ENCODE measurements around the gene GAL3ST3.
"Not testable (repeated sequence)": the region's sequence is repeated elsewhere in the genome, so short reads cannot be mapped to it uniquely, and the experiment has no call there.

GAL3ST3 gene

DNA sequence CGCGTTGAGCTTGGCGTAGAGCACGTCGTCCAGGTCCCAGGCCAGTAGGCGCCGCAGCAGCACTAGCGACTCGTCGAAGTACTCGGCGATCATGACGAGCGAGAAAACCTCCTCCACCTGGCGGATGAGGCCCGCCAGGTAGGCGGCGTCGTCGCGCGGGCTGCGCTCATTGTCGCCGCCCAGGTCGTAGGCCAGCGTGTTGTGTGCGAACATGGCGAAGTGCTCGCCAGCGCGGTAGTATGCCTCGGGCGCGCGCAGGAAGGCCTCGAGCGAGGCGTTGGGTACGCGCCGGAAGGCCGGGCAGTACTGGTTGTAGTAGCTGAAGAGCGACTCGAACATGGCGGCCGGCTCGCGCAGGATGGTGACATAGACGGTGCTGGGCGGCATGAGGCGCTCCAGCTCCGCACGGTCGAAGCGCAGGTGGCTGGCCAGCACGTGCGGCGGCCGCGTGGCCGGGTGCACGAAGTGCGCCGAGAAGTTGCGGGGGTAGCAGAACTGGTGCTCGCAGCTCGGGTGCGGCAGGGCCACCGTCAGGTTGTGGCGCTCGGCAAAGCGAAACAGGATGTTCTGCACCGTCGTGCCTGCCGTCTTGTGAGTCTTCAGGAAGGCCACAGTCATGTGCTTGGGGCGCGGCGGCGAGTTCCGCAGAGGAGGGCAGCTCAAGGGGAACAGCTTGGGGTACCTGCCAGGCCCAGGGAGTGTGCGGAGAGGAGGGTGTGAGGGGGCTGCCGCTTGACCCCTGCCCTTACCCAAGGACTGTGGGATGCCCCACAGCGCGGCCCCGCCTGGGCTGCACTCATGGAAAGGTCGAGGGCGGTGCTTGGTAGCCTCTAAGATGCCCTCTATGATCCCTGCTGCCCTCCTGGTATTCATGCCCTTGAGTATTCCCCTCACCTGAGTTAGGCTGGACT is 5.7 kb downstream of the GAL3ST3 start:
- DNase-seq, result no peak

- no peak for DNase-seq
Measured at GRCh38 chr11:66042227-66042995, 6.5 kb downstream of the GAL3ST3 start.

- no peak for DNase-seq
Measured at GRCh38 chr11:66039765-66040164, 9.2 kb downstream of the GAL3ST3 start.

- no peak for DNase-seq
Measured at GRCh38 chr11:66037327-66037726, 11.6 kb downstream of the GAL3ST3 start.

GRCh38 chr11:66036334-66036710 is 12.6 kb downstream of the GAL3ST3 start:
- no peak for DNase-seq

GRCh38 chr11:66035653-66036333 is 13.2 kb downstream of the GAL3ST3 start:
- DNase-seq, result no peak

DNA sequence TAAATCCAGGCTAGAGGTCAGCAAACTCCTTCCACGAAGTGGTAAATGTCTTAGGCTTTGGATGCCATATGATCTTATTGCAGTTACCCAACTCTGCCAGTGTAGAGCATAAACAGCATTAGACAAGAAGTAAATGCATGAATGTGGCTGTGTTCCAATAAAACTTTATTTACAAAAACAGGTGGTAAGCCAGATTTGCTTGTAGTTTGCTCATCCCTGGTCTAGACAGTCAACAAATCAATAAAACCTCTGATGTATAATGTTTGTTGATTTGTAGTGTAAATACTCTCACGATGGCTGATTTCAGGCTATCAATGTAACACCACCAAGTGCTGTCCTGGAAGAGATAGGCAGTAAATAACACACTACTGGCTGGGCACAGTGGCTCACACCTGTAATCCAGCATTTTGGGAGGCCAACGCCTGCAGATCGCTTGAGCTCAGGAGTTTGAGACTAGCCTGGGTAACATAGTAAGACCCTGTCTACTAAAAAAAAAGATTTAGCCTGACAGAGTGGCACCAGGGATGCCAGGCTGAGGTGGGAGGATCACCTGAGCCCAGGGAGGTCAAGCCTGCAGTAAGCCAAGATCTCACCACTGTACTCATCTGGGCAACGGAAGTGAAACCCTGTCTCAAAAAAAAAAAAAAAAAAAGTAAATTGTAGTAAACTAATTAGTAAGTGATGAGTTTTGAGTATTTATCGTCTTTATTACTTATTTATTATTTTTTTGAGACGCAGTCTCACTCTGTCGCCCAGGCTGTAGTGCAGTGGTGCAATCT is 15.8 kb downstream of the GAL3ST3 start:
- no peak for DNase-seq

- DNase-seq, result no peak
Measured at GRCh38 chr11:66026017-66026529, 22.9 kb downstream of the GAL3ST3 start, which contains the start of gene CATSPER1. CATSPER1 (minus strand) TSS chr11:66026479; CDS start chr11:66026379, 100 bp downstream.

GRCh38 chr11:66023186-66023440 is 25.8 kb downstream of the GAL3ST3 start:
- not testable (repeated sequence) for DNase-seq

DNA sequence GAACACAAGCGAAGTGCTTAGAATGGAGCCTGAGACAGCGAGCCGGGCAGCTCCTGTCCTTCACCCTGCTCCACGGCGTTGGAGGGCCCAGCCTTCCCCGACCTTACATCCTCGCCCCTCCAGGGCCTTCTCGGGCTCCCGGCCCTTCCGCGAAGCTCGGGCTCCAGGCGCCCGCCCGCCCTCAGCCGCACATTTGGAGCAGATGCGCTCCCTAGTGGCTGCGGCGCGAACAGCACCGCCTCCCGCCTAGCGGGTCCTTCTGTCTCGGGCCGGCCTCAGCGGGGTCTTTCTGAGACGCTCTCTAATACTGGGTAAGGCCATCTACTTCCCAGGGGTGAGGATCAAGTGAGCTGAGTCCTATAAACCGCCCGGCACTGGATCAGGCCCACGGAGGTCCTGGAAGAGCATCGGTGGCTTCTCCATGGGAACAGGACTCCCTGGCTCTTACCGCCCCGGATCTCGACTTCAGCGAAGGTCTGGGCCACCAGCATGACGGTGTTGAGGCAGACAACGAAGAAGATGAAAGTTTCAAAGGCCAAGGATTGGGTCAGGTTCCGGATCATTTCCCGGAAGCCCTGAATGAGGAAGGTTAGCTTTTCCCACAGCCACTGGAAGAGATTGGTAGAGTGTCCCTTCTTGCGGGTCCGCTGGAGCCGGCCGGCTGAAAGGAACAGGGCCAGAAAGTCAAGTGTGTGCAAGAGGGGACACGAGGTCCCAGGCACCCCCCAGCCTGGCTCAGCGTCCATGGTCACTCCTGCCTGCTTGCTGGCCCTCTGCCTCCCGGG is 26.4 kb downstream of the GAL3ST3 start:
- peak; percentile 67 for DNase-seq

GRCh38 chr11:66020618-66021357 is 28.2 kb downstream of the GAL3ST3 start:
- DNase-seq, result peak; percentile 70

DNA sequence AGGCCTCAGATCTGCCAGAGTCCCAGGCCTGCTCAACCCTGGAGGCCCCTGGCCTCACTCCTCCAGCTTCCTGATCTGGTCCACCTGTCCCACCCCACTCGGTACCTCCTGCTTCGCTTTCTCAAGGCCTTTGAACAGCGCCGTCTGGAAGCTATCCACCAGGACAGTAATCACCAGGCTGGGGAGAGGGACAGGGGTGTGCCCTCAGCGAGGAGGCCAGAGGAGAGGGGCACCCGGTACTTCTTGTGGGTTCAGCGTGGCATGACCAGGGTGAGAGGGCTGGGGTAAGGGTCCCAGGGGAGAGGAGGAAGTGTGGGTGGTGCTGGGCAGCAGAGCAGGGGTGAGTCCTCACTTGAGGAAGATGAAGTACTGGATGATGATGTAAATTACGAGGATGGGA is 28.7 kb downstream of the GAL3ST3 start:
- no peak for DNase-seq

DNA sequence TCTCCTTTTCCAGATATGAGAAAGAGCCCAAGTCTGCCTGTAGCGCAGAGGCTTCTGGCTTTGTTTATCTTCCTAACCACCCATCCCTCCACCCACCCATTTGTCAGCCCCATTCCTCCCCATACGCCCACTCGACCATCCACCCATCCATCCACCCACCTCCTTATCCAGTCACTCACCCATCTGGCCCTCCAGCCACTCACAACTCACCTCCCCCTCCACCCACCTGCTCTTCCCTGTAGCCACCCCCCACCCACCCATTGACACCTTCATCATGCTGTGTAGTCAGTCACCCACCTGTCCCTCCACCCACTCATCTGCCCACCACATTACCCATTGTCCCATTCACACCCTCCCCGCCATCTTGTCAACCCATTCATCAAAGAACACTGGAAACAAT is 31.6 kb downstream of the GAL3ST3 start:
- no peak for DNase-seq

- DNase-seq, result no peak
Measured at GRCh38 chr11:66016793-66017177, 32.2 kb downstream of the GAL3ST3 start.

DNA sequence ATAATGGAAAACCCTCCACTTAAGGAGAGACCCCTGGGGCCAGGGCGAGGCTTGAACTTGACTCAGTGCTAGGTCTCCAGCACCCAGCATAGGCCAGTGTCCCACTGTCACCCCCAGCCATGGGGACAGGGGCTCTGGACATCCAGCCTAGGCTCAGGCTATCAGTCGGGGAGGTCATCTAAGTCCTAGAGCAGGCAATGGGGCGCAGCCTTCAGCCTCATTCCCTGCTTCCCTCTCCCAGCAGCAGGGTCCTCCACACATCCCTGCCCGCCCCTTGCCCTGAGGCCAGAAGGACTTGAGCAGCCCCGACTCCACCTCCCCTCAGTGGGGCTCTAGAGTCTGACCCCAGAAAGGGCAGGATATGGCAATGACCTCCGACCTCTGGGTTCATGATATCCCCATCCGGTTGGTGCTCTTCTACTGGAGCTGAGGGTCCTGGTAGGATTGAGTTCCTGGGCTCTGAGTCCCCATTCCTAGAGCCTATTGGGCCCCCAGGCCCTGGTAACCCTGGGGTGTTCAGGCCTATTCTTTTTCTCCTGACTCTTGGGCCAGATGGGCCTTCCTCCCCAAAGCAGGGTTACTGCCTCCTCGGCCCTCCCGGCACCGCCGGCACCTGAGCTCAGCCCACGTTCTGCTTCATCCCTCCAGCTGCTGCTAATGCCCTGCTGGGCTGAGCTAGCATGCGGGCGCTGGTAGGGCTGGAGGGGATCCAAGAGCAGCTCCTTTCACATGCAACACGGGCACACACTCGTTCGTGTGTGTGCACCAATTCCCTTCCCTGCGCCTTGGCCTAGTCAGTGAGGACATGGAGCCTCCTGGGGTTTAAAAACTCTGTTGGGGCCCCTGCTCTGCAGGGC is 32.8 kb downstream of the GAL3ST3 start:
- DNase-seq, result no peak

DNA sequence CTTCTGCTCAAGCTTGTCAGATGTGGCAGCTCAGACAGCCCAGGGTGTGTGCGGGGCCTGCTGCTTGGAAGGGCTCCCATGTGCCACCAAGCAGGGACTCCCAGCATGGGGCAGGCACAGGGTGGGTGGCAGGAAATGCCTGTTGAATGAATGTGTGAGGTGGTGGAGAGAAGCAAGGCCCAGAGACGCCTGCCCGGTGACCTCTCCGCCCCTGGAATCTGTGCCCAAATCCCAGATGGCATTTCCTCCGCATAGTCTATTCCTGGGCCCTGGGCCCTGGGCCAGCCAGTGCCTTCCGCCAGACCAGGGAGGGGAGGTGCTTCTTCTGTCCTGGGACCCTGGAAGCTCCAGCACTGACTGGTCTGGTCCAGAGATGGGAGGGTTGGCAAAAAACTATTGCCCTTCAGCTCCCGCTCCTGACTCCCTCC is 33.5 kb downstream of the GAL3ST3 start:
- DNase-seq, result no peak

DNA sequence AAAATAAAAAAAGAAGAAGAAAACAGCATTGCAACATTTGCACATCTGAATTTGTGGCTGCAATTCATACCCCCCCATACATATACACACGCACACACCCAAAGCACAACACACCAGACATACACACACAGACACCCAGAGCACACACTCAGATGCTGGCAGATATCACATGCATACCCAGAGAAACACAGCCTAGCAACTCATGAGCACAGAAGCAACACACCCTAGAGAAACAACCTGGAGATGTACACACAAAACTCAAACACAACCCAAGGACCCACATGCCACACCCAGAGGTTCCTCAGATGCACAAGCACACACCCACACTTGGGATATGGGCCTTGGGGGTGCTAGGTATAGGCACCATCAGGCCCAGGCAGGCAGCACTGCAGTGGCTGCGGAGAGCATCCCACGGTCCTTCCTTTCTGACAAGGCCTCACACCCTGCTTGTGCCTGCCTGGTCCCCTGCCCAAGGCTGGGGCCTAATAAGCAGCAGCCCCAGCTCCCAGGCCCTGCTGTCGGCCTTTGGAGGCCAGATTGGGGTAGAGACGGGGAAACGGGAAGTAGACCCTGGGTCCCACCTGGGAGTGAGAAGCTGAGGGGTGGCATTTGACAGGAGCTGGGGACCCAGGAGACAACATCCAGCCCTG is 34.0 kb downstream of the GAL3ST3 start:
- no peak for DNase-seq

DNA sequence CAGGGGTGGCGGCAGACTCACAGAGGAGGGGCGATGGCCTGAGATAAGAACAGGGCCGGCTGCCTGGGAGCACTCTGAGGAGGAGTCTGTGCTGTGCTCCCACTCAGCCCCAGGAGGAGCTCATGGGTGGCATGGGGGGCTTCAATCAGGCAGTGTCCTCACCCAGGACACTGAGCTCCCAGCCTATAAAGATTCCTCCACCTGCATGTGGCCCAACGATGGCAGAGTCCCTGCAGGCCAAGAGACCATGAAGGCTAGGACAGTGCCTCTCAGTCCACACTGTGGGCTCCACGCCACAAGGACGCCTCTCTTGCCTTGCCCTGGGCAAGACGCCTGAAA is 35.2 kb downstream of the GAL3ST3 start:
- no peak for DNase-seq

DNA sequence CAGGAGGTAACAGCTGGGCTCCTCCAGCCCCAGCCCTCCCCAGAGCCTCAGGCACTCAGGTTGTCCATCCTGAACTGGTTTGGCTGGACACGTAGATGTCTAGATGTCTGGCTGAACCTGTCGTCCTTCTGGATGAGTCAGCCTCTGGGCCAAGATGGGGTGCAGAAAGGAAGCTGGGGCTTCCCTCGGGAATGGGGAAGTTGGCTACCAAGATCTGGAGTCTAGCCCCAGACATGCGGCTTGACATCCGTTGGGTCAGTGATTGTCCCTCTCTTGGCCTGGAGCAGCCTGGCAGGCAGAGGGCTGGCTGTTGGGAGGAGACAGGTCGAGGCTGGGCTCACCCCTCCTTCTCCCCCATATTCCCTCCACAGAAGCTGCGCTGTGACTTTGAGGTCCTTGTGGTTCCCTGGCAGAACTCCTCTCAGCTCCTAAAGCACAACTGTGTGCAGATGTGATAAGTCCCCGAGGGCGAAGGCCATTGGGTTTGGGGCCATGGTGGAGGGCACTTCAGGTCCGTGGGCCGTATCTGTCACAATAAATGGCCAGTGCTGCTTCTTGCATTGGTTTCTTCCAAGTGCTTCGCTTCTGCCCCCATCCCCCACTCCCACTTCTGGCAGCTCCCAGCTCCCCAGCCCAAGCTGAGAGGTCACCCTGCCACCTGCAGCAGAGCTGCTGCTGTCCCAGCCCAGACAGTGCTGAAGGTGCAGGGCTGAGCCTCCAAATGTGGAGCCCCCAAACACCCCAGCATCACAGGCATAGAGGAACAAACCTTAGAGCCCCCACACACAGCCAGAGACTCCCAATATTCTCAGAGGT is 35.8 kb downstream of the GAL3ST3 start:
- DNase-seq, result peak; percentile 56
